Smooth muscle cell (in vitro differentiated cells): ENCODE measurements around the gene DPF3. TPM values are rescaled to one million over a fixed set of nuclear protein-coding genes. Genes with fewer than 3 reads are reported as not detected.

Experiments
- polyA plus RNA-seq: library from polyadenylated mRNA; unstranded; fragments of >200 nt; fragmentation: Nextera tagmentation; extraction: Ambion mirVana; gene quantifications from 2 replicates; pipeline ENCODE4 v1.2.1, GENCODE V29; 2016
- small RNA-seq: library from RNA; depleted of rRNA; stranded (forward); fragments of <200 nt; gene quantifications from one replicate; pipeline ENCODE3, GENCODE V24; 2014
- total RNA-seq: library from RNA; depleted of rRNA; stranded (reverse); fragments of >200 nt; gene quantifications from 2 replicates; pipeline ENCODE4 v1.2.3, GENCODE V29; 2014

DPF3 gene
- total and polyA plus RNA-seq, 2 experiments from 2014 or later: 4.9 to 12.6 TPM

Small RNAs within 50 kb of the gene (small RNA-seq; reads per million reads assigned to genes)
- gene RF00019: not detected

Other genes with a start within 250 kb of the DPF3 start
- 9.2 and 13.2 TPM in 2 replicates for gene DCAF4, start 32.4 kb upstream of the DPF3 start, total RNA-seq
- 7.6 and 8.2 TPM in 2 replicates for gene DCAF4, start 32.4 kb upstream of the DPF3 start, polyA plus RNA-seq
- 15.9 and 20.1 TPM in 2 replicates for gene ZFYVE1, start 133.0 kb upstream of the DPF3 start, total RNA-seq
- 12.4 and 19.0 TPM in 2 replicates for gene ZFYVE1, start 133.0 kb upstream of the DPF3 start, polyA plus RNA-seq
- 76.0 and 83.3 TPM in 2 replicates for gene RBM25, start 164.4 kb upstream of the DPF3 start, total RNA-seq
- gene RBM25, start 164.4 kb upstream of the DPF3 start, polyA plus RNA-seq: 42.0 and 56.3 TPM in 2 replicates
- 40.6 and 55.1 TPM in 2 replicates for gene PSEN1, start 242.4 kb upstream of the DPF3 start, total RNA-seq
- 34.5 and 37.7 TPM in 2 replicates for gene PSEN1, start 242.4 kb upstream of the DPF3 start, polyA plus RNA-seq